Measurements from ENCODE around the gene HS3ST6.
A peak's percentile ranks its signal among the peaks of the same experiment; 100 is the strongest.
"Not testable (repeated sequence)": the region's sequence is repeated elsewhere in the genome, so short reads cannot be mapped to it uniquely, and the experiment has no call there.

Gene HS3ST6

DNA sequence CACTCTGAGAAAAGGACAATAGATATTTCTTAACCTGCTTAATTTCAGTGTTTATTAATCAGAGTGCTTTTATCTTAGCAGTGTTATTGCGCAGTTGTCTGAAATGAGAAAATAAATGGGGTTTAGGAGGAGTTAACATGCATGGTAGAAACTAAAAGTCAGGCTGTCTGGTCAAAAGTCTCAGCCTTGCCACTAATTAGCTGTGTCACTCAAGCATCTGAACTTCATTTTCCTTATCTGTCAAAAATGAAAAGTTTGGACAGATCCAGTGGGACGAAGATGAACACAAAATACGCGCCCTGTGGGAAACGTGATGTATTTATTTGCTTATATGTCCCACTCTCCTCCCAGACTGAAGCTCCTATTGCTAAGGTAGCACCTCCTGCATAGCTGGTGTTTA lies 40.0 kb downstream of the HS3ST6 start:
- peaks cover 12 to 54% (median 15%) of the 10 kb centered on the region in 5 experiments for H3K27me3 ChIP-seq (replicated peaks in 2 of 5; ENCODE audit: control insufficient read depth in 4 of 5, insufficient read depth in 5 of 5, low read length in 4 of 5)
- DNase-seq = no peak
- ChIA-PET POLR2A (no interaction called here), CTCF (interaction anchor here (0.8 to 1.7 kb wide), 3 partner anchors 45 to 51 kb away, joined by 3 to 4 read pairs (median 3); no protein-coding TSS in a partner anchor)
- H3K36me3 ChIP-seq (ENCODE audit: control insufficient read depth in 4 of 4, insufficient read depth in 4 of 4, low read length in 3 of 4) = no peaks in the 10 kb centered on the region
- WGBS (ENCODE audit: insufficient coverage) = 96% methylated on average over 4 of the region's 5 CpGs
- H3K4me3 ChIP-seq (ENCODE audit: control insufficient read depth in 1 of 7, extremely low read depth in 1 of 7, insufficient read depth in 4 of 7, low read depth in 2 of 7, low read length in 6 of 7) = no peak overlapping the region
- H3K27ac ChIP-seq (ENCODE audit: insufficient read depth in 1 of 2, low read depth in 1 of 2, low read length in 2 of 2, poor library complexity in 1 of 2, severe bottlenecking in 2 of 2) = no peak overlapping the region
- no peaks in the 10 kb centered on the region for H3K9me3 ChIP-seq (ENCODE audit: control extremely low read depth in 1 of 5, control insufficient read depth in 4 of 5, insufficient read depth in 2 of 5, low read depth in 1 of 5, low read length in 4 of 5)
- no peaks in the 10 kb centered on the region for H3K4me1 ChIP-seq (ENCODE audit: control extremely low read depth in 1 of 4, control insufficient read depth in 4 of 4, insufficient read depth in 4 of 4, low read length in 3 of 4)

DNA sequence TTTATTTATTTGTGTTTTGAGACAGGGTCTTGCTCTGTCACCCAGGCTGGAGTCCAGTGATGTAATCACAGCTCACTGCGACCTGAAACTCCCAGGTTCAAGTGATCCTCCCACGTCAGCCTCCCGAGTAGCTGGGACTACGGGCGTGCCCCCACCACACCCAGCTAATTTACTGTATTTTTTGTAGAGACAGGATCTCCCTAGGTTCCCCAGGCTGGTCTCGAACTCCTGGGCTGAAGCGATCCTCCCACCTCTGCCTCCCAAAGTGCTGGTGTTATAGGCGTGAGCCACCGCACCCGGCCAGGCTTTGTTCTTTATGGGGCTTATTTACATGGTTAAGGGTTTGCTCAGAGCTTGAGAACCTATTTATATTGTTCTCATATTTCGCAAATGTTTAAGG lies 40.4 kb downstream of the HS3ST6 start:
- H3K27ac ChIP-seq (ENCODE audit: insufficient read depth in 1 of 2, low read depth in 1 of 2, low read length in 2 of 2, poor library complexity in 1 of 2, severe bottlenecking in 2 of 2) = no peak overlapping the region
- CTCF ChIA-PET = interaction anchor here (0.8 to 1.7 kb wide), 4 partner anchors 8 to 51 kb away, joined by 3 to 6 read pairs (median 3); no protein-coding TSS in a partner anchor
- H3K9me3 ChIP-seq (ENCODE audit: control extremely low read depth in 1 of 5, control insufficient read depth in 4 of 5, insufficient read depth in 2 of 5, low read depth in 1 of 5, low read length in 4 of 5) = no peaks in the 10 kb centered on the region
- POLR2A ChIA-PET = no interaction called here
- no peaks in the 10 kb centered on the region for H3K36me3 ChIP-seq (ENCODE audit: control insufficient read depth in 4 of 4, insufficient read depth in 4 of 4, low read length in 3 of 4)
- 58% methylated on average over 3 of the region's 11 CpGs for WGBS (ENCODE audit: insufficient coverage)
- H3K4me3 ChIP-seq (ENCODE audit: control insufficient read depth in 1 of 7, extremely low read depth in 1 of 7, insufficient read depth in 4 of 7, low read depth in 2 of 7, low read length in 6 of 7) = no peak overlapping the region
- H3K27me3 ChIP-seq (replicated peaks in 2 of 5; ENCODE audit: control insufficient read depth in 4 of 5, insufficient read depth in 5 of 5, low read length in 4 of 5) = peaks cover 12 to 57% (median 15%) of the 10 kb centered on the region in 5 experiments
- DNase-seq = no peak
- H3K4me1 ChIP-seq (ENCODE audit: control extremely low read depth in 1 of 4, control insufficient read depth in 4 of 4, insufficient read depth in 4 of 4, low read length in 3 of 4) = no peaks in the 10 kb centered on the region

DNA sequence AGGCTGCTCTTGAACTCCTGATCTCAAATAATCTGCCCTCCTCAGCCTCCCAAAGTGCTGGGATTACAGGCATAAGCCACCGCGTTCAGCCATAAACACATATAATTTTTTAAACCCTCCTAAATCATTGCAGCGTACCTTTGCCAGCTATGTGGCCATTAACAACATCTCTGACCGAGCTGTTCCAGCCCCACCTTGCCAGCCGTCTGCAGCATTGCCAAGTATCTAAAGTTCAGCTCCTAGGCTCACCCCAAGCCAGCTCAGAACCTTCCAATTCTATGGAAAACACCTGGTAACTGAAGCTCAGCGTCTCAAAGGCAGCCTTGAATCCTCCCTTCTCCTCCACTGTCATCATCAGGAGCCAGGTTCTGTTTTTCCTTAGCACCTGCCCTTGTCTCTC lies 41.1 kb downstream of the HS3ST6 start:
- H3K27me3 ChIP-seq (replicated peaks in 2 of 5; ENCODE audit: control insufficient read depth in 4 of 5, insufficient read depth in 5 of 5, low read length in 4 of 5) = peaks cover 14 to 64% (median 18%) of the 10 kb centered on the region in 5 experiments
- H3K9me3 ChIP-seq (ENCODE audit: control extremely low read depth in 1 of 5, control insufficient read depth in 4 of 5, insufficient read depth in 2 of 5, low read depth in 1 of 5, low read length in 4 of 5) = no peaks in the 10 kb centered on the region
- POLR2A ChIA-PET = no interaction called here
- no peaks in the 10 kb centered on the region for H3K36me3 ChIP-seq (ENCODE audit: control insufficient read depth in 4 of 4, insufficient read depth in 4 of 4, low read length in 3 of 4)
- H3K27ac ChIP-seq (ENCODE audit: insufficient read depth in 1 of 2, low read depth in 1 of 2, low read length in 2 of 2, poor library complexity in 1 of 2, severe bottlenecking in 2 of 2) = no peak overlapping the region
- no peak for DNase-seq
- CTCF ChIA-PET = interaction anchor here (0.7 to 1.7 kb wide), 4 partner anchors 9 to 1045 kb away, joined by 3 to 6 read pairs (median 4); no protein-coding TSS in a partner anchor
- WGBS (ENCODE audit: insufficient coverage) = 67% methylated on average over 6 of the region's 6 CpGs
- peaks cover 0 to 4% (median 4%) of the 10 kb centered on the region in 4 experiments for H3K4me1 ChIP-seq (ENCODE audit: control extremely low read depth in 1 of 4, control insufficient read depth in 4 of 4, insufficient read depth in 4 of 4, low read length in 3 of 4)
- no peak overlapping the region for H3K4me3 ChIP-seq (ENCODE audit: control insufficient read depth in 1 of 7, extremely low read depth in 1 of 7, insufficient read depth in 4 of 7, low read depth in 2 of 7, low read length in 6 of 7)

DNA sequence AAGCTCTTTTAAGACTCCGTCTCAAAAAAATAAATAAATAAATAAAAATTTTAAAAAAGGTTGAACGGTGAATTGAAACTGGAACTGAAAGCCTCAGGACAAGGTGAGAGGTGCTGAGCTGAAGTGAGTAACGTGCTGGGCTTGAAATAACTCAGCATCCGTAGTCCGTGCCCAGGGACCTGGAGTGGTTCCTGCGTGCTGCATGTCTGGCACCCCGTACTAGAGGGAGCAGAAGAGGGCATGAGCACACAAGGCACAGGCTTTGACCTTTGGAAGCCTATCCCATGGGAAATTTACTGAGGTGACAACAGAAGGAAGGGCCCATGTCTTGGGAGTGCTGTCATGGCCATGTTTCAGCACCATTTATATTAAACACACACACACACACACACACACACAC lies 41.7 kb downstream of the HS3ST6 start:
- DNase-seq = no peak
- H3K27me3 ChIP-seq (replicated peaks in 2 of 5; ENCODE audit: control insufficient read depth in 4 of 5, insufficient read depth in 5 of 5, low read length in 4 of 5) = peaks cover 14 to 70% (median 18%) of the 10 kb centered on the region in 5 experiments
- 87% methylated on average over 5 of the region's 7 CpGs for WGBS (ENCODE audit: insufficient coverage)

DNA sequence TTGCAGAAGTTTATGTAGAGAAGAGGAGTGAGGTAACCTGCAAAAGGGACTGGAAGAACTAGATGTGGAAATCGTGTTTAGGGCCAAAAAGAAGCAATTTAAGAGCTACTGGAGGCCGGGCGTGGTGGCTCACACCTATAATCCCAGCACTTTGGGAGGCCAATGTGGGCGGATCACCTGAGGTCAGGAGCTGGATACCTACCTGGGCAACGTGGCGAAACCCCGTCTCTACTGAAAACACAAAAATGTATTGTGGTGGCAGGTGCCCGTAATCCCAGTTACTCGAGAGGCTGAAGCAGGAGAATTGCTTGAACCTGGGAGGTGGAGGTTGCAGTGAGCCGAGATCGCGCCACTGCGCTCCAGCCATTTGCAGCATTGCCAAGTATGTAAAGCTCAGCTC lies 42.1 kb downstream of the HS3ST6 start:
- H3K27ac ChIP-seq (ENCODE audit: insufficient read depth in 1 of 2, low read depth in 1 of 2, low read length in 2 of 2, poor library complexity in 1 of 2, severe bottlenecking in 2 of 2); H3K36me3 ChIP-seq (ENCODE audit: control insufficient read depth in 4 of 4, insufficient read depth in 4 of 4, low read length in 3 of 4); H3K4me1 ChIP-seq (ENCODE audit: control extremely low read depth in 1 of 4, control insufficient read depth in 4 of 4, insufficient read depth in 4 of 4, low read length in 3 of 4); H3K9me3 ChIP-seq (ENCODE audit: control extremely low read depth in 1 of 5, control insufficient read depth in 4 of 5, insufficient read depth in 2 of 5, low read depth in 1 of 5, low read length in 4 of 5); H3K4me3 ChIP-seq (ENCODE audit: control insufficient read depth in 1 of 7, extremely low read depth in 1 of 7, insufficient read depth in 4 of 7, low read depth in 2 of 7, low read length in 6 of 7); POLR2A ChIA-PET; DNase-seq: not testable (repeated sequence)
- CTCF ChIA-PET = interaction anchor here (0.7 to 1.7 kb wide), 2 partner anchors 12 to 29 kb away, joined by 3 to 6 read pairs; no protein-coding TSS in a partner anchor
- WGBS (ENCODE audit: insufficient coverage) = 97% methylated on average over 9 of the region's 13 CpGs
- peaks cover 14 to 71% (median 18%) of the 10 kb centered on the region in 5 experiments for H3K27me3 ChIP-seq (replicated peaks in 2 of 5; ENCODE audit: control insufficient read depth in 4 of 5, insufficient read depth in 5 of 5, low read length in 4 of 5)

More for the DNA sequence above, 41.7 kb downstream of the HS3ST6 start:
- Histone ChIP-seq H3K4me1 (ENCODE audit: control extremely low read depth in 1 of 4, control insufficient read depth in 4 of 4, insufficient read depth in 4 of 4, low read length in 3 of 4) (peaks cover 0 to 7% (median 4%) of the 10 kb centered on the region in 4 experiments), H3K36me3 (ENCODE audit: control insufficient read depth in 4 of 4, insufficient read depth in 4 of 4, low read length in 3 of 4) (no peaks in the 10 kb centered on the region), H3K27ac (ENCODE audit: insufficient read depth in 1 of 2, low read depth in 1 of 2, low read length in 2 of 2, poor library complexity in 1 of 2, severe bottlenecking in 2 of 2) (no peak overlapping the region), H3K9me3 (ENCODE audit: control extremely low read depth in 1 of 5, control insufficient read depth in 4 of 5, insufficient read depth in 2 of 5, low read depth in 1 of 5, low read length in 4 of 5) (peaks cover 0 to 3% (median 0%) of the 10 kb centered on the region in 5 experiments), H3K4me3 (ENCODE audit: control insufficient read depth in 1 of 7, extremely low read depth in 1 of 7, insufficient read depth in 4 of 7, low read depth in 2 of 7, low read length in 6 of 7) (no peak overlapping the region)
- ChIA-PET POLR2A (no interaction called here), CTCF (interaction anchor here (0.7 to 1.7 kb wide), 2 partner anchors 13 to 1044 kb away, joined by 4 to 6 read pairs; no protein-coding TSS in a partner anchor)

DNA sequence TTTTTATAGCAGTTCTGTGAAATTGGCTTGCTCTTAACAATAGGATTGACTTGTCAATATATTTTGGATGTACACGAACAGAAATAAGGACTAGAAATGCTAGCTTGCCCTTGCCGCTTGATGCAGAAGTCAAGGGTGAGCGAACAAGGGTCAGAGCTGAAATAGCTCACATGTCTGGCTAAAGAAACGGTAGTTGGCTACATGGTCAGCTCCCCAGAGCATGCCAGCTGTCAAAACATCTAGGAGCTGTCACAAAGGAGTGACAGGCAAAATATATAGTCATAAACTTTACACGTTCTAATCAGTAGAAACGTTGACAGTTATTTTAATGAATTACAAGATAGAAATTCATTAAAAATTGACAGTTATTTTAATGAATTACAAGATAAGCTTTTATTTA lies 43.4 kb downstream of the HS3ST6 start:
- H3K27me3 ChIP-seq (replicated peaks in 2 of 5; ENCODE audit: control insufficient read depth in 4 of 5, insufficient read depth in 5 of 5, low read length in 4 of 5) = peaks cover 17 to 69% (median 18%) of the 10 kb centered on the region in 5 experiments
- H3K4me3 ChIP-seq (ENCODE audit: control insufficient read depth in 1 of 7, extremely low read depth in 1 of 7, insufficient read depth in 4 of 7, low read depth in 2 of 7, low read length in 6 of 7) = no peak overlapping the region
- no peak for DNase-seq
- ChIA-PET CTCF (interaction anchor here (0.7 kb wide), 1 partner anchor 12 kb away, joined by 3 read pairs; no protein-coding TSS in a partner anchor), POLR2A (no interaction called here)
- H3K27ac ChIP-seq (ENCODE audit: insufficient read depth in 1 of 2, low read depth in 1 of 2, low read length in 2 of 2, poor library complexity in 1 of 2, severe bottlenecking in 2 of 2) = no peak overlapping the region
- peaks cover 0 to 7% (median 4%) of the 10 kb centered on the region in 4 experiments for H3K4me1 ChIP-seq (ENCODE audit: control extremely low read depth in 1 of 4, control insufficient read depth in 4 of 4, insufficient read depth in 4 of 4, low read length in 3 of 4)
- WGBS (ENCODE audit: insufficient coverage) = 80% methylated on average over 4 of the region's 6 CpGs
- peaks cover 0 to 3% (median 0%) of the 10 kb centered on the region in 5 experiments for H3K9me3 ChIP-seq (ENCODE audit: control extremely low read depth in 1 of 5, control insufficient read depth in 4 of 5, insufficient read depth in 2 of 5, low read depth in 1 of 5, low read length in 4 of 5)
- no peaks in the 10 kb centered on the region for H3K36me3 ChIP-seq (ENCODE audit: control insufficient read depth in 4 of 4, insufficient read depth in 4 of 4, low read length in 3 of 4)

DNA sequence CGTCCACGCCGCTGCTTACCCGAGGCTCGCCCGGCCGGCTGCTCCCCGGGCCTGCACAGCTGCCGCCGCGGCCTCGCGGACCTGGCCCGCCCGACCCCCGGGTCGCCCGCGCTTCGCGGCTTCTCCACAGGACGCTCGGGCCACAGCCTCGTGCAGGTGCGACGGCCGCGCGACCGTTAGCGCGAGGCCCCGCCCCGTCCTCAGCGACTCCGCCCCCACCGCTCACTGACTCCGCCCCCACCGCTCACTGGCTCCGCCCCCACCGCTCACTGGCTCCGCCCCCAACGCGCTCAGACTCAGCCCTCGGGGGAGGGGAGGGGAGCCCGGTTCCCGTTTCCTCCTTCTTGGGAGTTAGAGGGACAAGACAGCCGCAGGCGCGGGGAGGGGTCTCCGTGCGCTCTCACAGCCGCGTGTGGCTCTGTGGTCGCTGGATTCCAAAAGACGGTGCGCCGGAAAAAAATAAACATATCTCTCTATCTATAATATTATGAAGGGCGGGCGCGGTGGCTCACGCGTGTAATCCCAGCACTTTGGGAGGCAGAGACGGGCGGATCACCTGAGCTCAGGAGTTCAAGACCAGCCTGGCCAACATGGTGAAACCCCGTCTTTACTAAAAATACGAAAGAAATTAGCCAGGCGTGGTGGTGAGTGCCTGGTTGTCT lies 46.1 kb downstream of the HS3ST6 start, which contains the start of gene MEIOB:
Gene MEIOB (minus strand): TSS at position 191 of the 662 bp plus-strand sequence. CDS start 3,989 bp downstream, outside the sequence.
- DNase-seq = peak; percentile 26 to 40 (median 34)
- H3K27ac ChIP-seq (ENCODE audit: insufficient read depth in 1 of 2, low read depth in 1 of 2, low read length in 2 of 2, poor library complexity in 1 of 2, severe bottlenecking in 2 of 2) = no peak within 1 kb of the TSS
- H3K27me3 ChIP-seq (replicated peaks in 2 of 5; ENCODE audit: control insufficient read depth in 4 of 5, insufficient read depth in 5 of 5, low read length in 4 of 5) = peaks cover 9 to 49% (median 12%) of the 10 kb centered on the region in 5 experiments
- WGBS (ENCODE audit: insufficient coverage) = 17% methylated on average over 33 of the region's 68 CpGs
- peaks cover 0 to 7% (median 4%) of the 10 kb centered on the region in 4 experiments for H3K4me1 ChIP-seq (ENCODE audit: control extremely low read depth in 1 of 4, control insufficient read depth in 4 of 4, insufficient read depth in 4 of 4, low read length in 3 of 4)
- CTCF ChIA-PET = no interaction called here
- no peaks in the 10 kb centered on the region for H3K36me3 ChIP-seq (ENCODE audit: control insufficient read depth in 4 of 4, insufficient read depth in 4 of 4, low read length in 3 of 4)
- H3K4me3 ChIP-seq (ENCODE audit: control insufficient read depth in 1 of 7, extremely low read depth in 1 of 7, insufficient read depth in 4 of 7, low read depth in 2 of 7, low read length in 6 of 7) = peak within 1 kb of the TSS in 3 of 7 experiments; percentile 25 to 33 (median 32)
- POLR2A ChIA-PET = no interaction called here
- H3K9me3 ChIP-seq (ENCODE audit: control extremely low read depth in 1 of 5, control insufficient read depth in 4 of 5, insufficient read depth in 2 of 5, low read depth in 1 of 5, low read length in 4 of 5) = peaks cover 0 to 3% (median 0%) of the 10 kb centered on the region in 5 experiments

All from common myeloid progenitor, CD34-positive (primary cell).